Activated T-helper 1 cell treated with anti-CD3 and anti-CD28 coated beads, Interleukin-2, amount 50 U/mL, for 16 hours (primary cell): ENCODE data around the gene TECTB.

ENCODE experiments used
- DNase-seq, 2 donors: peaks; one replicate each; pipeline ENCODE4 v3.0.0-alpha.2; 2020; ENCODE audit warnings: low read depth in 1 of 2, low spot score in 1 of 2

The TECTB gene

DNA sequence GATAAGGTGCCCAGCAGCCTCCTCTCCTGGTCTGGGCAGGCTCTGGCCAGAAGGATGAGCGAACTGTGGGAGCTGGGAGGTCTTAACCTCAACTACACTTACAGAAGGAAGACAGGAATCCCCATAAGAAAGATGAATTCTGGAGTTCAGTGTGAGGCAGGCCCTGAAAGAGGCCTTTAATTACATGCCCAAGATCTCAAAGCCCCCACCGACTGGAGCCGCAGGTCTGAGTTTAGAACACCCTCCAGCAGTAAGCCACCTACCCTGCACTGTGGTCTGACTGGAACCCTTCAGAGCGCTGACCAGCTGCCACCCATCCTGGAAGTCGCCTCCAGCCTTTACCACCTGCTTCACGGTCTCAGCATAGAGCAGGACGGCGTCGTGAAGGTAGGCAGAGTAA lies 62.5 kb downstream of the TECTB start:
- no peak for DNase-seq

GRCh38 chr10:112346774-112347173 lies 63.6 kb downstream of the TECTB start:
- no peak for DNase-seq

DNA sequence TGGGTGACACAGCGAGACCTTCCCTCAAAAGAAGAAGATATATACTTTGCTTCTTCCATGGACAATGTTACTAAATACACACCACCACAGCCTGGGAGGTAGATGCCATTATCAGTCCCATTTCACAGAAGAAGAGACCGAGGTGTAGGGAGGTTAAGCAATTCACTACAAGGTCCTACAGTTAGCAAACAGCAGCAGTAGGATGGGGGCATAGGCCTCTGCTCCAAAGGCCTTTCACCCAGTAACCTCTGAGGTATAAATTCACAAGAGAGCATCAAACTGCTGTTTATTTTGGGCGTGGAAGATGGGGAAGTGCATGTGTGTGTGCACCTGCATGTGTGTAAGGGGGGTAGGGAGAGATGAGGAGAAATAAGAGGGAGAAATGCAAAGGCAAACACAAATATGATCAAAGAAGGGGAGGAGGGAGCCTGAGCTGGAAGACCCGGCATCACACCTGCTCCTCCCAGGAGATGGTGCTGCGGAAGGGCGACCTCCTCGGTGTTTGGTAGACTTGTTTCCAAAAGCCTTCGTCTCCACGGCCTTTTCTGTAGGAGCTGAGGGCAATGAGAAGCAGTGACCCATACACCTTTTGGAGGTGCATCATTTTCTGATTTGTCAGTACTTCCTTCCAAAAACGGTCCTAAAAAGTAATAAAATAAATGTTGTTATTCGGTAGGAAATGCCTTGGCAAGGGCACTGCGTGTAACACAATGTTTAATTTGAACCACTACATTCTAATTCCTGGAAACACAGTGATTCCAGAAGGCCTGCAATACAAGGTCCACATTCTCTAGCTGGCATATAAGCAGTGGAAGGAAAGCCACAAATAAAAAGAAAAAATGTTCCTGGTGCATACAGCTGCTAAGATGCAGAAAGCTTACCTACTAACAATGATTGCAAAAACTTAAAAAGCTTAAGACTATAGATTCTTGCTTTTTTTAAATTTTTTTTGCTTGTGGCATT lies 64.8 kb downstream of the TECTB start:
- DNase-seq, result no peak

- no peak for DNase-seq
Measured at GRCh38 chr10:112348759-112349158, 65.6 kb downstream of the TECTB start.

- no peak for DNase-seq
Measured at GRCh38 chr10:112349521-112350085, 66.4 kb downstream of the TECTB start.

DNA sequence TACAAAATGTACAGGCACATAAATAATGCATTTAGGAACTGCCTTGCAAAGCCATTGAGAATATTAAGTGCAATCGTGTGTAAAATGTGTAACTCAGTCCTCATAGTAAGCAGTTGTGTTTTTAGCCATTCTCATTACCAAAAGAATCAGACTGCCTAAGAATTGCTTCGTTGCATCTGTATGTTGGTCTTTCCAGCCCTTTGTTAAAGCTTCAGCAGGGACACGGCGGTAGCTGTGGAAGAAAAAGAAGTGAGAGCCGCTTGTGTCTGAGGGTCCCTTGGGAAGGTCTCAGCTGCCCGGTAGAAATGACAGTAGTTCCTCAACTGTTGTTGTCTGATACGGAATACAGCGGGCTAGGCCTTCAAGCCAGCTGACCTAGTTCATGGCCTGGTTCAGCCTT lies 67.9 kb downstream of the TECTB start:
- DNase-seq, result no peak

DNA sequence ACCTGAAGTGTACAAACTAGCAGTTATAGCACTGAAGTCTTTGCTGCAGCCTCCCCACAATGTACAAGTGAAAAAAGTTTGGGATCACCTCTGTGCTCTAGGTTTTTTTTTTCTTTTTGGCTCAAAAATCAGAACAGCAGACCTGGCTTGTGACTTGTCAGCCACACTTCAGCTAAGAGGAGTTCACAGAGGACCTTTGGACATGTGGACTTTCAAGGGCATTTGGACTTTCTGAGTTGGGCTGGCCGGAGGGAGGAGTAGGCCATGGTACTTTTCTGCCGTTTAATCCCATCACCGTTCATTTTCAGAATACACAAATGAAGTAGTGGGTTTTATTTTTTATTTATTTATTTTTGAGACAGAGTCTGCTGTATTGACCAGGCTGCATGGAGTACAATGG lies 68.8 kb downstream of the TECTB start:
- no peak for DNase-seq

- DNase-seq, result no peak
Measured at GRCh38 chr10:112353046-112353445, 69.8 kb downstream of the TECTB start.
